HCT116 (cell line): ENCODE measurements around the gene NAPA. TPM values are rescaled to one million over a fixed set of nuclear protein-coding genes. Genes with fewer than 3 reads are reported as not detected.

ENCODE experiments used
- ATAC-seq: fragments of 200-7000 bp; cut with Tn5 transposase; 2 replicates; pipeline ENCODE4 v1.9.1; 2020; ENCODE audit warnings: mild to moderate bottlenecking, moderate library complexity
- BruUV-seq: library from RNA; stranded (reverse); fragments of 400-500 nt; replicated peaks from 2 replicates; lab custom pipeline; 2021; lab: Mats Ljungman, UMichigan
- CTCF ChIA-PET: fragments of 300-600 bp; sonication (Branson Sonifier 250); formaldehyde crosslinking; loops from one replicate; lab custom pipeline; 2021; ENCODE audit warnings: antibody characterized with exemption; lab: Charles Lee
- POLR2A ChIA-PET: fragments of 300-600, 350-600 bp; sonication (Branson Sonifier 250); formaldehyde crosslinking; loops from one replicate; lab custom pipeline; 2021; ENCODE audit warnings: antibody characterized with exemption; lab: Charles Lee
- RAD21 ChIA-PET, 2 experiments: fragments of 300-600 bp; sonication (Branson Sonifier 250); formaldehyde crosslinking; loops; one replicate each; lab custom pipeline; 2023; ENCODE audit warnings: low total read pairs in 2 of 2; ENCODE audit not compliant: uncharacterized antibody in 2 of 2, unreplicated experiment in 2 of 2, low non-redundant PET in 1 of 2; lab: Charles Lee
- DNase-seq: peaks from one replicate; pipeline ENCODE4 v3.0.0-alpha.2; 2010; ENCODE audit warnings: low read depth, low spot score
- H2AFZ ChIP-seq: fragments of 200-600 bp; shearing (Covaris generic), sonication (generic); 2 replicates; pipeline ENCODE4 v1.6.1; 2017; ENCODE audit warnings: low read depth, mixed run types, mixed read lengths, antibody characterized with exemption, low read length; ENCODE audit not compliant: poor library complexity, severe bottlenecking
- H3K27ac ChIP-seq: 2 replicates; pipeline ENCODE4 v1.5.1; 2012; ENCODE audit warnings: low read depth, low read length
- H3K27me3 ChIP-seq: fragments of 200-600 bp; sonication (generic); 2 replicates; pipeline ENCODE4 v1.6.1; 2016; ENCODE audit warnings: mixed run types, low read length, mixed read lengths; ENCODE audit not compliant: insufficient read depth
- H3K36me3 ChIP-seq, 2 experiments: fragments of 200-500 bp in 1 of 2; fragments of 200-600 bp in 1 of 2; sonication (Bioruptor generic) in 1 of 2; sonication (generic) in 1 of 2; 2 replicates each; pipeline versions ENCODE4 v1.5.1 to v1.6.1; 2014 to 2016; ENCODE audit warnings: low read length in 2 of 2, inconsistent platforms in 1 of 2, mixed read lengths in 1 of 2, mixed run types in 1 of 2; ENCODE audit not compliant: insufficient read depth in 2 of 2, control insufficient read depth in 1 of 2
- H3K4me1 ChIP-seq, 2 experiments: fragments of 200-600 bp in 1 of 2; sonication (generic) in 1 of 2; 2 replicates each; pipeline versions ENCODE4 v1.5.1 to v1.6.1; 2012 to 2017; ENCODE audit warnings: low read length in 2 of 2, inconsistent platforms in 1 of 2, mild to moderate bottlenecking in 1 of 2, mixed read lengths in 1 of 2, mixed run types in 1 of 2, moderate library complexity in 1 of 2; ENCODE audit not compliant: insufficient read depth in 2 of 2, control insufficient read depth in 1 of 2
- H3K4me2 ChIP-seq: fragments of 200-600 bp; sonication (generic); 2 replicates; pipeline ENCODE4 v1.6.1; 2017; ENCODE audit warnings: mixed run types, low read length, mixed read lengths
- H3K4me3 ChIP-seq, 2 experiments: fragments of 200-600 bp in 1 of 2; sonication (generic) in 1 of 2; replicated peaks in 1 of 2; 2 replicates each; pipeline ENCODE4 v1.5.1; 2011 to 2016; ENCODE audit warnings: low read length in 2 of 2, control low read depth in 1 of 2, low read depth in 1 of 2, mild to moderate bottlenecking in 1 of 2, mixed read lengths in 1 of 2, mixed run types in 1 of 2
- H3K79me2 ChIP-seq: fragments of 200-600 bp; sonication (generic); 2 replicates; pipeline ENCODE4 v1.6.1; 2017; ENCODE audit warnings: mild to moderate bottlenecking, mixed run types, low read length, moderate library complexity, mixed read lengths; ENCODE audit not compliant: insufficient read depth
- H3K9ac ChIP-seq: fragments of 200-600 bp; sonication (generic); 2 replicates; pipeline ENCODE4 v1.6.1; 2016; ENCODE audit warnings: low read length, mixed read lengths
- H3K9me2 ChIP-seq: fragments of 200-600 bp; sonication (generic), shearing (Covaris generic); 2 replicates; pipeline ENCODE4 v1.6.1; 2017; ENCODE audit warnings: mixed run types, mild to moderate bottlenecking, moderate library complexity; ENCODE audit not compliant: insufficient read depth
- H3K9me3 ChIP-seq, 2 experiments: fragments of 200-500 bp in 1 of 2; fragments of 200-600 bp in 1 of 2; sonication (Bioruptor generic) in 1 of 2; sonication (generic) in 1 of 2; 2 replicates each; pipeline ENCODE4 v1.6.1; 2014 to 2017; ENCODE audit warnings: low read length in 2 of 2, mixed read lengths in 2 of 2, inconsistent platforms in 1 of 2, low read depth in 1 of 2, mild to moderate bottlenecking in 1 of 2, mixed run types in 1 of 2, moderate library complexity in 1 of 2; ENCODE audit not compliant: control insufficient read depth in 1 of 2, insufficient read depth in 1 of 2
- H4K20me1 ChIP-seq: fragments of 200-600 bp; sonication (generic), shearing (Covaris generic); 2 replicates; pipeline ENCODE4 v1.6.1; 2017; ENCODE audit warnings: mixed run types, mild to moderate bottlenecking, moderate library complexity; ENCODE audit not compliant: insufficient read depth
- CBX3 ChIP-seq: IDR thresholded peaks from 2 replicates; pipeline ENCODE4 v1.6.1; 2012; ENCODE audit warnings: low read depth
- EZH2 ChIP-seq: fragments of 200-600 bp; sonication (generic); IDR thresholded peaks from 2 replicates; pipeline ENCODE4 v1.6.1; 2017; ENCODE audit warnings: antibody characterized with exemption, mixed run types
- FOSL1 ChIP-seq: IDR thresholded peaks from 2 replicates; pipeline ENCODE4 v1.6.1; 2012; ENCODE audit warnings: low read depth
- JUND ChIP-seq: IDR thresholded peaks from 2 replicates; pipeline ENCODE4 v1.6.1; 2012
- POLR2A ChIP-seq: IDR thresholded peaks from 2 replicates; pipeline ENCODE4 v1.7.0; 2011; ENCODE audit warnings: borderline replicate concordance; ENCODE audit not compliant: insufficient read depth, insufficient read length; ENCODE audit errors: extremely low read depth
- POLR2AphosphoS5 ChIP-seq: IDR thresholded peaks from 2 replicates; pipeline ENCODE4 v1.6.1; 2011; ENCODE audit warnings: mild to moderate bottlenecking, low read depth, low read length, moderate library complexity
- RAD21 ChIP-seq: IDR thresholded peaks from 2 replicates; pipeline ENCODE4 v1.6.1; 2012; ENCODE audit warnings: low read depth, mild to moderate bottlenecking
- SIN3A ChIP-seq: IDR thresholded peaks from 2 replicates; pipeline ENCODE4 v1.6.1; 2012; ENCODE audit warnings: low read depth
- SP1 ChIP-seq: IDR thresholded peaks from 2 replicates; pipeline ENCODE4 v1.6.1; 2012; ENCODE audit warnings: low read depth
- SRF ChIP-seq: IDR thresholded peaks from 2 replicates; pipeline ENCODE4 v1.6.1; 2012; ENCODE audit warnings: low read depth
- ZNF274 ChIP-seq: fragments of 200-500 bp; sonication (Bioruptor generic); IDR thresholded peaks from 2 replicates; pipeline ENCODE4 v1.6.1; 2014; ENCODE audit warnings: mild to moderate bottlenecking, low read depth, low read length, inconsistent platforms
- intact Hi-C: fragments of 100-400 bp; cut with micrococcal nuclease; formaldehyde crosslinking; loops from 2 replicates; pipeline ENCODE4 v1.10.0; 2022
- total RNA-seq: library from RNA; stranded (reverse); gene quantifications from one replicate; pipeline ENCODE4 v1.2.1, GENCODE V29; 2021; ENCODE audit not compliant: unreplicated experiment
- TF ChIP-seq, protein P1 (sequence below), 3 experiments: fragments of 200-600 bp in 1 of 3; sonication (generic) in 1 of 3; IDR thresholded peaks in 2 of 3; conservative IDR thresholded peaks in 1 of 3; 2 replicates each; pipeline ENCODE4 v1.5.1; 2012 to 2017; ENCODE audit warnings: low read depth in 2 of 3, low read length in 2 of 3, antibody characterized with exemption in 1 of 3, borderline replicate concordance in 1 of 3, control low read depth in 1 of 3, mild to moderate bottlenecking in 1 of 3, mixed read lengths in 1 of 3, mixed run types in 1 of 3, moderate library complexity in 1 of 3; ENCODE audit not compliant: insufficient read depth in 1 of 3
- TF ChIP-seq, protein P2 (sequence below): IDR thresholded peaks from 2 replicates; pipeline ENCODE4 v1.6.1; 2012

The NAPA gene
- total RNA-seq, 1 experiment from 2014 or later = 58.8 TPM

DNA sequence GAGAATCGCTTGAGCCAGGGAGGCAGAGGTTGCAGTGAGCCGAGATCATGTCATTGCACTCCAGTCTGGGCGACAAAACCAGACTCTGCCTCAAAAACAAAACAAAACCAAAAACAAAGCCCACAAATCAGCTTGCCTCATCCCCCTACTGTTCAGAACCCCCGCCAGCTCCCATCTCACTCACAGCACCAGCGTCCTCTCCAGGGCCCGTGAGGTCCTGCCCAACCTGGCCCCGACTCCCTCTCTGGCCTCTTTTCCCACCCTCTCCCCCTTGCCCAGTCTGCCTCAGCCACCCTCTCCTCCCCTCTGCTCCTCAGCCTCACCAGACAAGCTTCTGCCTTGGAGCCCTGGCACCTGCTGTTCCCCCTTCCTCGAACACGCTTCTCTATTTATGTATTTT lies 46.9 kb downstream of the NAPA start:
- ChIA-PET CTCF (interaction anchor here (1.1 kb wide), 1 partner anchor 40 kb away, joined by 4 read pairs; no protein-coding TSS in a partner anchor), POLR2A (no interaction called here), RAD21 (no interaction called here)
- BruUV-seq = no TSS peak
- no peak overlapping the region for H3K27ac ChIP-seq
- no peaks in the 10 kb centered on the region for H4K20me1 ChIP-seq
- ATAC-seq (no peak), DNase-seq (no peak)
- H3K9me3 ChIP-seq = no peaks in the 10 kb centered on the region
- peaks cover 0 to 15% of the 10 kb centered on the region in 2 experiments; a peak in 3 of 4 replicates for H3K4me1 ChIP-seq
- no peaks in the 10 kb centered on the region for H3K36me3 ChIP-seq
- no peak overlapping the region for H3K9ac ChIP-seq
- no peaks in the 10 kb centered on the region for H3K79me2 ChIP-seq
- H3K4me3 ChIP-seq = no peak overlapping the region
- H2AFZ ChIP-seq = no peak overlapping the region
- TF ChIP-seq EZH2 (no peak), SP1 (no peak), POLR2A (no peak), JUND (no peak), FOSL1 (no peak), RAD21 (no peak), SRF (no peak), CBX3 (no peak), ZNF274 (no peak), SIN3A (no peak), POLR2AphosphoS5 (no peak)
- TF ChIP-seq, protein P1, sequence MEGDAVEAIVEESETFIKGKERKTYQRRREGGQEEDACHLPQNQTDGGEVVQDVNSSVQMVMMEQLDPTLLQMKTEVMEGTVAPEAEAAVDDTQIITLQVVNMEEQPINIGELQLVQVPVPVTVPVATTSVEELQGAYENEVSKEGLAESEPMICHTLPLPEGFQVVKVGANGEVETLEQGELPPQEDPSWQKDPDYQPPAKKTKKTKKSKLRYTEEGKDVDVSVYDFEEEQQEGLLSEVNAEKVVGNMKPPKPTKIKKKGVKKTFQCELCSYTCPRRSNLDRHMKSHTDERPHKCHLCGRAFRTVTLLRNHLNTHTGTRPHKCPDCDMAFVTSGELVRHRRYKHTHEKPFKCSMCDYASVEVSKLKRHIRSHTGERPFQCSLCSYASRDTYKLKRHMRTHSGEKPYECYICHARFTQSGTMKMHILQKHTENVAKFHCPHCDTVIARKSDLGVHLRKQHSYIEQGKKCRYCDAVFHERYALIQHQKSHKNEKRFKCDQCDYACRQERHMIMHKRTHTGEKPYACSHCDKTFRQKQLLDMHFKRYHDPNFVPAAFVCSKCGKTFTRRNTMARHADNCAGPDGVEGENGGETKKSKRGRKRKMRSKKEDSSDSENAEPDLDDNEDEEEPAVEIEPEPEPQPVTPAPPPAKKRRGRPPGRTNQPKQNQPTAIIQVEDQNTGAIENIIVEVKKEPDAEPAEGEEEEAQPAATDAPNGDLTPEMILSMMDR (IDR thresholded peaks at IDR 0.05 in 2 of 3, conservative IDR thresholded peaks at IDR 0.05 in 1 of 3; ENCODE audit: borderline replicate concordance in 1 of 3, insufficient read depth in 1 of 3, low read depth in 2 of 3, low read length in 2 of 3) = no peak
- TF ChIP-seq, protein P2, sequence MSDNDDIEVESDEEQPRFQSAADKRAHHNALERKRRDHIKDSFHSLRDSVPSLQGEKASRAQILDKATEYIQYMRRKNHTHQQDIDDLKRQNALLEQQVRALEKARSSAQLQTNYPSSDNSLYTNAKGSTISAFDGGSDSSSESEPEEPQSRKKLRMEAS = no peak
- peaks cover 40% of the 10 kb centered on the region for H3K27me3 ChIP-seq
- H3K4me2 ChIP-seq = no peak overlapping the region
- H3K9me2 ChIP-seq = no peaks in the 10 kb centered on the region
- intact Hi-C loops = no loop called here
